Osteoblast (primary cell): ENCODE results near the gene SORBS2. TPM values are rescaled to one million over a fixed set of nuclear protein-coding genes. Genes with fewer than 3 reads are reported as not detected.

Source experiments
- DNase-seq: peaks from one replicate; pipeline ENCODE4 v3.0.0; 2011; ENCODE audit warnings: low spot score, mixed read lengths; ENCODE audit not compliant: insufficient read length; ENCODE audit errors: missing footprints
- H2AFZ ChIP-seq: 2 replicates; pipeline ENCODE4 v1.6.0; 2011; ENCODE audit warnings: mild to moderate bottlenecking, low read length
- H3K27ac ChIP-seq: 2 replicates; pipeline ENCODE4 v1.5.1; 2011; ENCODE audit warnings: mild to moderate bottlenecking, low read depth, low read length, moderate library complexity
- H3K27me3 ChIP-seq: 2 replicates; pipeline ENCODE4 v1.6.0; 2012; ENCODE audit warnings: mild to moderate bottlenecking, control low read depth, inconsistent platforms, low read length, moderate library complexity; ENCODE audit not compliant: insufficient read depth
- H3K36me3 ChIP-seq: 2 replicates; pipeline ENCODE4 v1.5.1; 2011; ENCODE audit warnings: mild to moderate bottlenecking, low read length, control low read depth, moderate library complexity; ENCODE audit not compliant: insufficient read depth
- H3K4me1 ChIP-seq: 2 replicates; pipeline ENCODE4 v1.5.1; 2011; ENCODE audit warnings: mild to moderate bottlenecking, low read length, control low read depth, moderate library complexity; ENCODE audit not compliant: insufficient read depth
- H3K4me2 ChIP-seq: 2 replicates; pipeline ENCODE4 v1.6.0; 2011; ENCODE audit warnings: mild to moderate bottlenecking, low read length; ENCODE audit not compliant: insufficient read depth
- H3K4me3 ChIP-seq: fragments of 200-600 bp; sonication (generic); 3 replicates; pipeline ENCODE4 v1.5.1; 2012; ENCODE audit warnings: mild to moderate bottlenecking, low read length, inconsistent platforms; ENCODE audit not compliant: insufficient read depth
- H3K79me2 ChIP-seq: 2 replicates; pipeline ENCODE4 v1.6.0; 2012; ENCODE audit warnings: mild to moderate bottlenecking, low read length, control low read depth, inconsistent platforms; ENCODE audit not compliant: insufficient read depth
- H3K9me3 ChIP-seq: 2 replicates; pipeline ENCODE4 v1.5.1; 2011; ENCODE audit warnings: low read depth, low read length, control low read depth
- H4K20me1 ChIP-seq: 2 replicates; pipeline ENCODE4 v1.6.0; 2012; ENCODE audit warnings: mild to moderate bottlenecking, low read length, control low read depth; ENCODE audit not compliant: insufficient read depth
- CTCF ChIP-seq: IDR thresholded peaks from 2 replicates; pipeline ENCODE4 v1.5.1; 2011; ENCODE audit warnings: mild to moderate bottlenecking, low read depth, low read length, moderate library complexity; ENCODE audit errors: extremely low read depth
- total RNA-seq: library from RNA; depleted of rRNA; stranded (reverse); fragments of >200 nt; gene quantifications from 2 replicates; pipeline ENCODE4 v1.2.3, GENCODE V29; 2012

Gene SORBS2
- total RNA-seq, 1 donor, result 85.0 TPM

- no peak for TF ChIP-seq CTCF
- H3K27ac ChIP-seq, result no peak overlapping the region
- H3K79me2 ChIP-seq, result no peaks in the 10 kb centered on the region
- DNase-seq, result no peak
- H3K27me3 ChIP-seq, result no peaks in the 10 kb centered on the region
- no peaks in the 10 kb centered on the region for H4K20me1 ChIP-seq
- no peaks in the 10 kb centered on the region for H3K4me1 ChIP-seq
- H3K9me3 ChIP-seq, result no peaks in the 10 kb centered on the region
- no peak overlapping the region for H3K4me3 ChIP-seq
- no peaks in the 10 kb centered on the region for H3K36me3 ChIP-seq
- H3K4me2 ChIP-seq, result no peak overlapping the region
- no peak overlapping the region for H2AFZ ChIP-seq
Measured at GRCh38 chr4:185825737-185826136, 13.7 kb upstream of the SORBS2 start.

- Histone ChIP-seq H2AFZ (no peak overlapping the region), H4K20me1 (no peaks in the 10 kb centered on the region), H3K27ac (no peak overlapping the region), H3K27me3 (no peaks in the 10 kb centered on the region), H3K4me3 (no peak overlapping the region), H3K9me3 (no peaks in the 10 kb centered on the region), H3K4me2 (no peak overlapping the region), H3K4me1 (no peaks in the 10 kb centered on the region), H3K36me3 (no peaks in the 10 kb centered on the region), H3K79me2 (no peaks in the 10 kb centered on the region)
- no peak for DNase-seq
- no peak for TF ChIP-seq CTCF
Measured at GRCh38 chr4:185822791-185823190, 10.8 kb upstream of the SORBS2 start.

GRCh38 chr4:185821029-185821419 lies 9.0 kb upstream of the SORBS2 start:
- Histone ChIP-seq H3K27me3 (no peaks in the 10 kb centered on the region), H3K9me3 (no peaks in the 10 kb centered on the region), H3K4me2 (no peak overlapping the region), H3K79me2 (no peaks in the 10 kb centered on the region), H4K20me1 (no peaks in the 10 kb centered on the region), H2AFZ (no peak overlapping the region), H3K4me1 (no peaks in the 10 kb centered on the region), H3K4me3 (no peak overlapping the region), H3K36me3 (no peaks in the 10 kb centered on the region), H3K27ac (no peak overlapping the region)
- TF ChIP-seq CTCF, result no peak
- no peak for DNase-seq

- H2AFZ ChIP-seq, result peak overlapping the region; percentile 29
- DNase-seq, result no peak
- H3K4me1 ChIP-seq, result no peaks in the 10 kb centered on the region
- no peak overlapping the region for H3K4me2 ChIP-seq
- no peak for TF ChIP-seq CTCF
- no peaks in the 10 kb centered on the region for H4K20me1 ChIP-seq
- H3K36me3 ChIP-seq, result no peaks in the 10 kb centered on the region
- no peak overlapping the region for H3K4me3 ChIP-seq
- no peaks in the 10 kb centered on the region for H3K9me3 ChIP-seq
- no peaks in the 10 kb centered on the region for H3K27me3 ChIP-seq
- no peak overlapping the region for H3K27ac ChIP-seq
- no peaks in the 10 kb centered on the region for H3K79me2 ChIP-seq
Measured at GRCh38 chr4:185820146-185821028, 8.4 kb upstream of the SORBS2 start.
